ENCODE data around the gene TPPP2. TPM values are rescaled to one million over a fixed set of nuclear protein-coding genes. Genes with fewer than 3 reads are reported as not detected.
"Not testable (repeated sequence)": the region's sequence is repeated elsewhere in the genome, so short reads cannot be mapped to it uniquely, and the experiment has no call there.

TPPP2 gene
- not detected for total RNA-seq
- polyA plus RNA-seq: not detected
- long read RNA-seq, donor 1: 0 reads
- long read RNA-seq, donor 2: 0 reads

DNA sequence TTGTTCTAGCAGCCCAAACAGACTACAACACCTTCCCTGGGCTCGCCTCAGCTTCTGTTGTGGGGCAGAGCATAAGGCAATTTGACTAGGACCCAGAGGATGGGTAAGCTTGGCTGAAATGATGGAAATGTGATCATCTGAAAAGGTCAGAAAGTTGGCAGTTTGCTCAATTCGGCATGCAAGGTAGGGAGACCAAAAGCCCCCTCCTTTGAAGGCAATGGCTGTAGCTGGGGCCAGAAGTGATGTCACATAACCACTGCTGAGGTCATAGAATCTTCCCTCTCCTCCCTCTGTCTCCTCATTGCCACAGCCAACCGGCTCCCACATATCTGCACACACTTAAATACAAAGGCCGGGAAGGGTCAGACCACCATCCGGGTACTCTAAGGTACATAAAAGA, at the start of gene TPPP2:
Gene TPPP2, plus strand, starts transcription at position 301 of the 400 bp plus-strand sequence. CDS start 365 bp downstream, outside the sequence.
- no peaks in the 10 kb centered on the region for H3K27me3 ChIP-seq (ENCODE audit: control insufficient read depth in 1 of 2, insufficient read depth in 2 of 2, low read length in 1 of 2)
- H3K4me3 ChIP-seq (ENCODE audit: low read length in 2 of 2): no peak within 1 kb of the TSS
- no peaks in the 10 kb centered on the region for H3K9me3 ChIP-seq (ENCODE audit: control insufficient read depth, low read length)
- 95 to 96% methylated on average over 5 of the region's 5 CpGs for WGBS, 2 donors
- intact Hi-C loops (cut with DNase I): loop anchor here in 1 of 2 donors (5.0 kb wide), 1 partner anchor 62 kb away; no protein-coding TSS in a partner anchor
- DNase-seq (no peak), ATAC-seq (ENCODE audit: low FRiP score) (no peak)
- no peak within 1 kb of the TSS for H3K27ac ChIP-seq (ENCODE audit: low read depth in 1 of 2, low read length in 2 of 2)
- H3K4me1 ChIP-seq (ENCODE audit: control insufficient read depth in 1 of 2, insufficient read depth in 2 of 2, low read length in 2 of 2): peaks cover 0 to 3% of the 10 kb centered on the region in 2 donors
- no peaks in the 10 kb centered on the region for H3K36me3 ChIP-seq (ENCODE audit: control insufficient read depth in 1 of 2, insufficient read depth in 2 of 2, low read length in 1 of 2)

DNA sequence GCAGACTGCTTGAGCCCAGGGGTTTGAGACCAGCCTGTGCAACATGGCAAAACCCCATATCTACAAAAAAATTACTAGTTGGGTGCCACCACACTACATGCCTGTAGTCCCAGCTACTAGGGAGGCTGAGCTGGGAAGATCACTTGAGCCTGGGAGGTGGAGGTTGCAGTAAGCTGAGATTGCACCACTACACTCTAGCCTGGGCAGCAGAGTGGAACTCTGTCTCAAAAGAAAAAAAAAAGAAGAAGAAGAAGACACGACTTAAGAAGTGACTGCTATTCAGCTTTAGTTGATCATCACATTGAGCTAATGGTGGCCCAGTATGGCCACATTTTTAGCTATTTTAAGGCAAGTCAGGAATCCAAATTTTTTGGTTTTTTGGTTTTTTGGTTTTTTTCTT, 49.1 kb upstream of the TPPP2 start:
- intact Hi-C loops (cut with DNase I): loop anchor here (10.0 kb wide), 3 partner anchors 296 to 646 kb away; partner anchors contain the start of genes ANG (in 1 of the 2), CCNB1IP1 (in 1 of the 2) and RNASE4 (in 1 of the 2)
- Histone ChIP-seq H3K27me3 (ENCODE audit: control insufficient read depth in 1 of 2, insufficient read depth in 2 of 2, low read length in 1 of 2) (no peaks in the 10 kb centered on the region), H3K27ac (ENCODE audit: low read depth in 1 of 2, low read length in 2 of 2) (no peak overlapping the region), H3K4me1 (ENCODE audit: control insufficient read depth in 1 of 2, insufficient read depth in 2 of 2, low read length in 2 of 2) (no peaks in the 10 kb centered on the region), H3K4me3 (ENCODE audit: low read length in 2 of 2) (no peak overlapping the region), H3K9me3 (ENCODE audit: control insufficient read depth, low read length) (no peaks in the 10 kb centered on the region), H3K36me3 (ENCODE audit: control insufficient read depth in 1 of 2, insufficient read depth in 2 of 2, low read length in 1 of 2) (no peaks in the 10 kb centered on the region)
- WGBS, 2 donors: 71 to 76% methylated on average over 1 of the region's 1 CpG
- ATAC-seq (ENCODE audit: low FRiP score): no peak
- DNase-seq: no peak

DNA sequence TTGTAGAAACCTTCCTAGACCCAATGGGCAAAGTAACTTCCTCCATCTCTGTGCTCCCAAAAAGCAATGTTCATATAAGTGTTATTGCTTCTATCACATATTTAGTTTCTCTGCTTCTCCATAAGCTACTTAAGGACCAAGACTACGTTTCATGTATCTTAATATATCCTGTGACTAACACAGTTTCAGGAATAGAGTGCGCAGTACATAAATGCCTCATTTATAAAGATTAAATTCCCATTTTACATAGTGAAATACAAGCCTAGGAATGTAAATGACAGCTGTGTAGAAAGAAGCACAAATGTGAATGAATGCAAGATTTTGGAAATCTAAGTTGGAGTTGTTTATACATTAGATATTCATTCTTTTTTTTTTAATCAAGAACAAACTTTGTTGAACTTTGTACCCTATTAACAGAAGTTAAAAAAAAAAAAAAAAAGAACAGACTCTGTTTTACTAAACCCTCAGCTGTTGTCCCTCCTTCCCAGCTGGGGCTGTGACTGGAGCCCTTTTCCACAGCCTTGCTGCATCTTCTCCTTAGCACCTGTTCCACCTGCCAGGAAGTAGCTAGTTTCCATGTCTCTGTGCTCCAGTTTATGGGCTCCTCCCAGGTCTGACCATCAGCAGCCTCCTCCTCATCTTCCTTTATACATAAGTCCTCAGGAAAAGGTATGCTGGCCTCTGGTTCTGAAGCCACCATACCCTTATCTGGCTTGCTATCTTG, 47.2 kb upstream of the TPPP2 start:
- H3K4me1 ChIP-seq (ENCODE audit: control insufficient read depth in 1 of 2, insufficient read depth in 2 of 2, low read length in 2 of 2): peaks cover 0 to 6% of the 10 kb centered on the region in 2 donors
- H3K9me3 ChIP-seq (ENCODE audit: control insufficient read depth, low read length): no peaks in the 10 kb centered on the region
- intact Hi-C loops (cut with DNase I): loop anchor here (10.0 kb wide), 3 partner anchors 298 to 648 kb away; partner anchors contain the start of genes ANG (in 1 of the 2), CCNB1IP1 (in 1 of the 2) and RNASE4 (in 1 of the 2)
- H3K27ac ChIP-seq (ENCODE audit: low read depth in 1 of 2, low read length in 2 of 2): no peak overlapping the region
- 63 to 66% methylated on average over 2 of the region's 2 CpGs for WGBS, 2 donors
- H3K36me3 ChIP-seq (ENCODE audit: control insufficient read depth in 1 of 2, insufficient read depth in 2 of 2, low read length in 1 of 2): no peaks in the 10 kb centered on the region
- no peaks in the 10 kb centered on the region for H3K27me3 ChIP-seq (ENCODE audit: control insufficient read depth in 1 of 2, insufficient read depth in 2 of 2, low read length in 1 of 2)
- H3K4me3 ChIP-seq (ENCODE audit: low read length in 2 of 2): no peak overlapping the region
- DNase-seq (no peak), ATAC-seq (ENCODE audit: low FRiP score) (no peak)

DNA sequence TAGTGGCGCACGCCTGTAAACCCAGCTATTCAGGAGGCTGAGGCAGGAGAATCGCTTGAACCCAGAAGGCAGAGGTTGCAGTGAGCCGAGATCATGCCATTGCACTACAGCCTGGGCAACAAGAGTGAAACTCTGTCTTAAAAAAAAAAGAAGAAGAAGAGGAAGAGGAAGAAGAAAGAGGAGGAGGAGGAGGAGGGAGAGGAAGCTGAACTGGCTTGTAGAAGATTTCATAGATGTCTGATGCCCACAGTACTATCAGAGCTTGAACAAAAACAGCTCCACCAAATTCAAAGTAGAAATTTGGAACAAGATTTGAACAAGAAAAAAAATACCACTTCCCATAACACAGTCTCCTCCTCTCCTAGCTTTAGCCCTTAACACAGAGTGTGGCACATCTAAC, 44.4 kb upstream of the TPPP2 start:
- intact Hi-C loops (cut with DNase I): loop anchor here (10.0 kb wide), 3 partner anchors 301 to 651 kb away; partner anchors contain the start of genes ANG (in 1 of the 2), CCNB1IP1 (in 1 of the 2) and RNASE4 (in 1 of the 2)
- 95 to 96% methylated on average over 4 of the region's 4 CpGs for WGBS, 2 donors
- not testable (repeated sequence) for H3K4me1 ChIP-seq (ENCODE audit: control insufficient read depth in 1 of 2, insufficient read depth in 2 of 2, low read length in 2 of 2); H3K9me3 ChIP-seq (ENCODE audit: control insufficient read depth, low read length); H3K36me3 ChIP-seq (ENCODE audit: control insufficient read depth in 1 of 2, insufficient read depth in 2 of 2, low read length in 1 of 2); H3K4me3 ChIP-seq (ENCODE audit: low read length in 2 of 2); ATAC-seq (ENCODE audit: low FRiP score); H3K27ac ChIP-seq (ENCODE audit: low read depth in 1 of 2, low read length in 2 of 2); DNase-seq; H3K27me3 ChIP-seq (ENCODE audit: control insufficient read depth in 1 of 2, insufficient read depth in 2 of 2, low read length in 1 of 2)

- Histone ChIP-seq H3K9me3 (ENCODE audit: control insufficient read depth, low read length) (no peaks in the 10 kb centered on the region), H3K27ac (ENCODE audit: low read depth in 1 of 2, low read length in 2 of 2) (peak overlapping the region in 1 of 2 donors; percentile 6), H3K36me3 (ENCODE audit: control insufficient read depth in 1 of 2, insufficient read depth in 2 of 2, low read length in 1 of 2) (no peaks in the 10 kb centered on the region), H3K27me3 (ENCODE audit: control insufficient read depth in 1 of 2, insufficient read depth in 2 of 2, low read length in 1 of 2) (no peaks in the 10 kb centered on the region), H3K4me3 (ENCODE audit: low read length in 2 of 2) (no peak overlapping the region), H3K4me1 (ENCODE audit: control insufficient read depth in 1 of 2, insufficient read depth in 2 of 2, low read length in 2 of 2) (peaks cover 3 to 10% of the 10 kb centered on the region in 2 donors)
- ATAC-seq (ENCODE audit: low FRiP score) (peak; percentile 81), DNase-seq (no peak)
- intact Hi-C loops (cut with DNase I): loop anchor here (10.0 kb wide), 3 partner anchors 302 to 652 kb away; partner anchors contain the start of genes ANG (in 1 of the 2), CCNB1IP1 (in 1 of the 2) and RNASE4 (in 1 of the 2)
- WGBS, 2 donors: 0 to 3% methylated on average over 2 of the region's 2 CpGs
Measured at GRCh38 chr14:20986811-20987210, 43.2 kb upstream of the TPPP2 start.

GRCh38 chr14:20988717-20989470, 41.1 kb upstream of the TPPP2 start:
- ATAC-seq (ENCODE audit: low FRiP score) (no peak), DNase-seq (peak in 1 of 2 donors; percentile 56)
- intact Hi-C loops (cut with DNase I): loop anchor here (2.0 to 10.0 kb wide), 4 partner anchors 18 to 654 kb away; partner anchors contain the start of genes ANG (in 1 of the 2), CCNB1IP1 (in 1 of the 2) and RNASE4 (in 1 of the 2)
- H3K27ac ChIP-seq (ENCODE audit: low read depth in 1 of 2, low read length in 2 of 2): peak overlapping the region; percentile 91 to 99
- no peaks in the 10 kb centered on the region for H3K9me3 ChIP-seq (ENCODE audit: control insufficient read depth, low read length)
- H3K4me3 ChIP-seq (ENCODE audit: low read length in 2 of 2): peak overlapping the region in 1 of 2 donors; percentile 9
- H3K36me3 ChIP-seq (ENCODE audit: control insufficient read depth in 1 of 2, insufficient read depth in 2 of 2, low read length in 1 of 2): peaks cover 0 to 3% of the 10 kb centered on the region in 2 donors
- no peaks in the 10 kb centered on the region for H3K27me3 ChIP-seq (ENCODE audit: control insufficient read depth in 1 of 2, insufficient read depth in 2 of 2, low read length in 1 of 2)
- peaks cover 3 to 10% of the 10 kb centered on the region in 2 donors for H3K4me1 ChIP-seq (ENCODE audit: control insufficient read depth in 1 of 2, insufficient read depth in 2 of 2, low read length in 2 of 2)
- 85% methylated on average over 15 of the region's 15 CpGs for WGBS, 2 donors

GRCh38 chr14:20989471-20989786, 40.6 kb upstream of the TPPP2 start:
- peaks cover 0 to 3% of the 10 kb centered on the region in 2 donors for H3K36me3 ChIP-seq (ENCODE audit: control insufficient read depth in 1 of 2, insufficient read depth in 2 of 2, low read length in 1 of 2)
- H3K4me1 ChIP-seq (ENCODE audit: control insufficient read depth in 1 of 2, insufficient read depth in 2 of 2, low read length in 2 of 2): peaks cover 3 to 10% of the 10 kb centered on the region in 2 donors
- WGBS, 2 donors: 0 to 1% methylated on average over 11 of the region's 11 CpGs
- no peak for ATAC-seq (ENCODE audit: low FRiP score)
- no peaks in the 10 kb centered on the region for H3K27me3 ChIP-seq (ENCODE audit: control insufficient read depth in 1 of 2, insufficient read depth in 2 of 2, low read length in 1 of 2)
- DNase-seq: no peak
- peak overlapping the region in 1 of 2 donors; percentile 9 for H3K4me3 ChIP-seq (ENCODE audit: low read length in 2 of 2)
- peak overlapping the region; percentile 91 to 99 for H3K27ac ChIP-seq (ENCODE audit: low read depth in 1 of 2, low read length in 2 of 2)
- no peaks in the 10 kb centered on the region for H3K9me3 ChIP-seq (ENCODE audit: control insufficient read depth, low read length)
- intact Hi-C loops (cut with DNase I): loop anchor here (2.0 to 10.0 kb wide), 4 partner anchors 19 to 655 kb away; partner anchors contain the start of genes ANG (in 1 of the 2), CCNB1IP1 (in 1 of the 2) and RNASE4 (in 1 of the 2)
